C4-2B (cell line): ENCODE results near the gene KLF1.

Source experiments
- ZFX ChIP-seq: fragments of 450-650 bp; IDR thresholded peaks from 2 replicates; pipeline ENCODE4 v1.6.1; 2017
- TF ChIP-seq, protein P1 (sequence below): fragments of 450-650 bp; conservative IDR thresholded peaks from 2 replicates; pipeline ENCODE4 v1.5.1; 2017; ENCODE audit warnings: mild to moderate bottlenecking

GRCh38 chr19:12891553-12892021 is 4.6 kb upstream of the KLF1 start:
- TF ChIP-seq, protein P1, sequence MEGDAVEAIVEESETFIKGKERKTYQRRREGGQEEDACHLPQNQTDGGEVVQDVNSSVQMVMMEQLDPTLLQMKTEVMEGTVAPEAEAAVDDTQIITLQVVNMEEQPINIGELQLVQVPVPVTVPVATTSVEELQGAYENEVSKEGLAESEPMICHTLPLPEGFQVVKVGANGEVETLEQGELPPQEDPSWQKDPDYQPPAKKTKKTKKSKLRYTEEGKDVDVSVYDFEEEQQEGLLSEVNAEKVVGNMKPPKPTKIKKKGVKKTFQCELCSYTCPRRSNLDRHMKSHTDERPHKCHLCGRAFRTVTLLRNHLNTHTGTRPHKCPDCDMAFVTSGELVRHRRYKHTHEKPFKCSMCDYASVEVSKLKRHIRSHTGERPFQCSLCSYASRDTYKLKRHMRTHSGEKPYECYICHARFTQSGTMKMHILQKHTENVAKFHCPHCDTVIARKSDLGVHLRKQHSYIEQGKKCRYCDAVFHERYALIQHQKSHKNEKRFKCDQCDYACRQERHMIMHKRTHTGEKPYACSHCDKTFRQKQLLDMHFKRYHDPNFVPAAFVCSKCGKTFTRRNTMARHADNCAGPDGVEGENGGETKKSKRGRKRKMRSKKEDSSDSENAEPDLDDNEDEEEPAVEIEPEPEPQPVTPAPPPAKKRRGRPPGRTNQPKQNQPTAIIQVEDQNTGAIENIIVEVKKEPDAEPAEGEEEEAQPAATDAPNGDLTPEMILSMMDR: no peak
- no peak for TF ChIP-seq ZFX
